ENCODE data around the gene MAPRE2. TPM values are rescaled to one million over a fixed set of nuclear protein-coding genes. Genes with fewer than 3 reads are reported as not detected.

Gene MAPRE2
- total and polyA plus RNA-seq, 7 donors, result 3.3 to 83.4 (median 57.3) TPM

GRCh38 chr18:35117372-35117771 is 76.2 kb downstream of the MAPRE2 start:
- Histone ChIP-seq H3K9me3 (no peaks in the 10 kb centered on the region), H3K27me3 (ENCODE audit: insufficient read depth in 3 of 3, low read length in 2 of 3) (no peaks in the 10 kb centered on the region), H3K36me3 (ENCODE audit: insufficient read depth in 1 of 2, low read depth in 1 of 2) (no peaks in the 10 kb centered on the region), H3K4me3 (peak overlapping the region; percentile 32), H3K4me1 (peaks cover 61% of the 10 kb centered on the region), H3K27ac (peak overlapping the region; percentile 83)
- DNase-seq (no peak), ATAC-seq (peak in 3 of 4 donors; percentile 31 to 61 (median 33))
- intact Hi-C loops (cut with DNase I), result loop anchor here in 1 of 2 donors (10.0 kb wide), 1 partner anchor 233 kb away; no protein-coding TSS in a partner anchor
- 82 to 89% (median 83%) methylated on average over 6 of the region's 6 CpGs for WGBS, 3 donors
- TF ChIP-seq CTCF (IDR thresholded peaks at IDR 0.05), result no peak

- DNase-seq (peak; percentile 30 to 63), ATAC-seq (peak; percentile 89 to 94 (median 92))
- H3K27ac ChIP-seq, result peak overlapping the region; percentile 83
- WGBS, 3 donors, result 37 to 58% (median 39%) methylated on average over 7 of the region's 7 CpGs
- peaks cover 67% of the 10 kb centered on the region for H3K4me1 ChIP-seq
- H3K36me3 ChIP-seq (ENCODE audit: insufficient read depth in 1 of 2, low read depth in 1 of 2), result no peaks in the 10 kb centered on the region
- peak overlapping the region; percentile 32 for H3K4me3 ChIP-seq
- H3K27me3 ChIP-seq (ENCODE audit: insufficient read depth in 3 of 3, low read length in 2 of 3), result no peaks in the 10 kb centered on the region
- TF ChIP-seq CTCF (IDR thresholded peaks at IDR 0.05), result no peak
- intact Hi-C loops (cut with DNase I), result loop anchor here in 1 of 2 donors (10.0 kb wide), 1 partner anchor 233 kb away; no protein-coding TSS in a partner anchor
- H3K9me3 ChIP-seq, result no peaks in the 10 kb centered on the region
These were observed 76.8 kb downstream of the MAPRE2 start for GRCh38 chr18:35117951-35118411.

GRCh38 chr18:35118641-35119040 is 77.4 kb downstream of the MAPRE2 start:
- intact Hi-C loops (cut with DNase I), result loop anchor here in 1 of 2 donors (10.0 kb wide), 1 partner anchor 234 kb away; no protein-coding TSS in a partner anchor
- Histone ChIP-seq H3K27ac (peak overlapping the region; percentile 83), H3K4me1 (peaks cover 73% of the 10 kb centered on the region), H3K4me3 (no peak overlapping the region), H3K9me3 (no peaks in the 10 kb centered on the region), H3K27me3 (ENCODE audit: insufficient read depth in 3 of 3, low read length in 2 of 3) (no peaks in the 10 kb centered on the region), H3K36me3 (ENCODE audit: insufficient read depth in 1 of 2, low read depth in 1 of 2) (no peaks in the 10 kb centered on the region)
- 57 to 80% (median 64%) methylated on average over 3 of the region's 3 CpGs for WGBS, 3 donors
- TF ChIP-seq CTCF (IDR thresholded peaks at IDR 0.05), result no peak
- ATAC-seq (no peak), DNase-seq (no peak)

- Histone ChIP-seq H3K4me1 (peaks cover 76% of the 10 kb centered on the region), H3K9me3 (no peaks in the 10 kb centered on the region), H3K27ac (peak overlapping the region; percentile 2), H3K27me3 (ENCODE audit: insufficient read depth in 3 of 3, low read length in 2 of 3) (no peaks in the 10 kb centered on the region), H3K4me3 (no peak overlapping the region), H3K36me3 (ENCODE audit: insufficient read depth in 1 of 2, low read depth in 1 of 2) (no peaks in the 10 kb centered on the region)
- DNase-seq, result no peak
- 47 to 67% (median 56%) methylated on average over 3 of the region's 3 CpGs for WGBS, 3 donors
- intact Hi-C loops (cut with DNase I), result loop anchor here in 1 of 2 donors (5.0 kb wide), 1 partner anchor 34 kb away; no protein-coding TSS in a partner anchor
- no peak for TF ChIP-seq CTCF (IDR thresholded peaks at IDR 0.05)
- ATAC-seq, result no peak
These were observed 79.8 kb downstream of the MAPRE2 start for GRCh38 chr18:35121038-35121437.

- intact Hi-C loops (cut with DNase I), result loop anchor here in 1 of 2 donors (5.0 kb wide), 1 partner anchor 34 kb away; no protein-coding TSS in a partner anchor
- 70 to 88% (median 88%) methylated on average over 1 of the region's 1 CpG for WGBS, 3 donors
These were observed 80.3 kb downstream of the MAPRE2 start for GRCh38 chr18:35121531-35121930.

More at GRCh38 chr18:35121531-35121930, 80.3 kb downstream of the MAPRE2 start:
- Histone ChIP-seq H3K36me3 (ENCODE audit: insufficient read depth in 1 of 2, low read depth in 1 of 2) (peaks cover 0 to 3% of the 10 kb centered on the region in 2 donors), H3K4me3 (no peak overlapping the region), H3K4me1 (peaks cover 74% of the 10 kb centered on the region), H3K27ac (peak overlapping the region; percentile 2), H3K9me3 (no peaks in the 10 kb centered on the region), H3K27me3 (ENCODE audit: insufficient read depth in 3 of 3, low read length in 2 of 3) (no peaks in the 10 kb centered on the region)
- no peak for ATAC-seq
- no peak for DNase-seq
- no peak for TF ChIP-seq CTCF (IDR thresholded peaks at IDR 0.05)

Data from psoas muscle (tissue), 8 donors.